ENCODE data around the gene ERRFI1.

DNA sequence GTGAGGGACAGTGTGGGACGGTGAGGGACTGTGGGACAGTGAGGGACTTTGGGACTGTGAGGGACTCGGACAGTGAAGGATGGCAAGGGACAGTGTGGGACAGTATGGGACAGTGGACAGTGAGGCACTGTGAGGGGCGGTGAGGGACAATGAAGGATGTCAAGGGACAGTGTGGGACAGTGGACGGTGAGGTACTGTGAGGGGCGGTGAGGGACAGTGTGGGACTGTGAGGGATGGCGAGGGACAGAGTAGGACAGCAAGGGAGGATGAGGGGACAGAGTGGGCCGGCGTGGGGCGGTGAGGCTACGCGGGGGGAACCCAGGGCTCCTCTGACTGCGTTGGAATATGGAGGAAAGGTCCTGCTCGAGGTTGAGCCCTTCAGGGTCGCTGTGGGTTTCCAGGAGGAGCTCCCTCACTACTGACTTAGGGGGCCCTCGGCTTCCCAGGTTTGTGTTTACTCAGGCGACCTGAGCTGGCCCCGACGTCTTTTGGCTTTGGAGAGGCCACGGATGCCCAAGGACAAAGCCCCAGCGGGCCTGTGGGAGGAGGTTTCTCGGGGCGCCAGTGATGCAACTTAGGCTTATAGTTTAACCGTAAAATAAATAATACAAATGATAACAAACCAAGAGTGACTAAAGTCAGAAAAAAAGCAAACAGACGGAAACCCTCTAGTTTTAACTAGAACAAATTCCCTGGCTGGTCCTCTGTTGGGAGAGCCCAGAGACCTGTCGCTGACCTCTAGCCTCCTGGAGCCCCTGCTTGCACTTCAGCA, 1.1 kb upstream of the ERRFI1 start:
- TF ChIP-seq, protein P1, sequence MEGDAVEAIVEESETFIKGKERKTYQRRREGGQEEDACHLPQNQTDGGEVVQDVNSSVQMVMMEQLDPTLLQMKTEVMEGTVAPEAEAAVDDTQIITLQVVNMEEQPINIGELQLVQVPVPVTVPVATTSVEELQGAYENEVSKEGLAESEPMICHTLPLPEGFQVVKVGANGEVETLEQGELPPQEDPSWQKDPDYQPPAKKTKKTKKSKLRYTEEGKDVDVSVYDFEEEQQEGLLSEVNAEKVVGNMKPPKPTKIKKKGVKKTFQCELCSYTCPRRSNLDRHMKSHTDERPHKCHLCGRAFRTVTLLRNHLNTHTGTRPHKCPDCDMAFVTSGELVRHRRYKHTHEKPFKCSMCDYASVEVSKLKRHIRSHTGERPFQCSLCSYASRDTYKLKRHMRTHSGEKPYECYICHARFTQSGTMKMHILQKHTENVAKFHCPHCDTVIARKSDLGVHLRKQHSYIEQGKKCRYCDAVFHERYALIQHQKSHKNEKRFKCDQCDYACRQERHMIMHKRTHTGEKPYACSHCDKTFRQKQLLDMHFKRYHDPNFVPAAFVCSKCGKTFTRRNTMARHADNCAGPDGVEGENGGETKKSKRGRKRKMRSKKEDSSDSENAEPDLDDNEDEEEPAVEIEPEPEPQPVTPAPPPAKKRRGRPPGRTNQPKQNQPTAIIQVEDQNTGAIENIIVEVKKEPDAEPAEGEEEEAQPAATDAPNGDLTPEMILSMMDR (IDR thresholded peaks at IDR 0.05; ENCODE audit: control extremely low read depth in 1 of 3, insufficient read depth in 1 of 3, low read depth in 1 of 3, low read length in 3 of 3) = no peak
- TF ChIP-seq JUN (IDR thresholded peaks at IDR 0.05; ENCODE audit: low read depth, low read length) = no peak

Measured in H1 (cell line).